GM19372 (cell line): ENCODE data around the gene ITPKA.
A peak's percentile ranks its signal among the peaks of the same experiment; 100 is the strongest.

ENCODE experiments used
- ATAC-seq: cut with Tn5 transposase; IDR thresholded peaks from one replicate; pipeline ENCODE4 v1.9.1; 2021; ENCODE audit warnings: mild to moderate bottlenecking, low read depth, moderate library complexity; ENCODE audit not compliant: unreplicated experiment

The ITPKA gene

GRCh38 chr15:41489641-41490040 lies 4.0 kb upstream of the ITPKA start:
- no peak for ATAC-seq

- ATAC-seq: no peak
These were observed 3.3 kb upstream of the ITPKA start for GRCh38 chr15:41490355-41490754.

GRCh38 chr15:41491889-41492288 lies 1.8 kb upstream of the ITPKA start:
- ATAC-seq: no peak

- no peak for ATAC-seq
These were observed 973 bp upstream of the ITPKA start for GRCh38 chr15:41492597-41493204.

- ATAC-seq: no peak
These were observed 172 bp downstream of the ITPKA start for GRCh38 chr15:41493902-41494189.

- peak; percentile 13 for ATAC-seq
These were observed 682 bp downstream of the ITPKA start for GRCh38 chr15:41494190-41494921.

- ATAC-seq: no peak
These were observed 1.5 kb downstream of the ITPKA start for GRCh38 chr15:41494922-41495735.

GRCh38 chr15:41495736-41496599 lies 2.3 kb downstream of the ITPKA start:
- ATAC-seq: no peak

GRCh38 chr15:41498657-41499056 lies 5.0 kb downstream of the ITPKA start:
- no peak for ATAC-seq

- ATAC-seq: no peak
These were observed 5.6 kb downstream of the ITPKA start for GRCh38 chr15:41499109-41499851.

- ATAC-seq: no peak
These were observed 7.7 kb downstream of the ITPKA start for GRCh38 chr15:41501191-41501917.

GRCh38 chr15:41501931-41502794 lies 8.5 kb downstream of the ITPKA start:
- ATAC-seq: no peak

GRCh38 chr15:41502795-41503668 lies 9.4 kb downstream of the ITPKA start:
- ATAC-seq: no peak

GRCh38 chr15:41503669-41504010 lies 10.0 kb downstream of the ITPKA start:
- no peak for ATAC-seq

- no peak for ATAC-seq
These were observed 11.2 kb downstream of the ITPKA start for GRCh38 chr15:41504751-41505492.

GRCh38 chr15:41505776-41506175 lies 12.1 kb downstream of the ITPKA start:
- ATAC-seq: no peak

- no peak for ATAC-seq
These were observed 13.2 kb downstream of the ITPKA start for GRCh38 chr15:41506796-41507341.
